ENCODE measurements around the gene PPIC.
A peak's percentile ranks its signal among the peaks of the same experiment; 100 is the strongest.

The PPIC gene

GRCh38 chr5:123044926-123045617, 8.5 kb upstream of the PPIC start:
- no peak for TF ChIP-seq CTCF (IDR thresholded peaks at IDR 0.05; ENCODE audit: low read depth, low read length)
- DNase-seq (ENCODE audit: low read depth in 2 of 2): no peak
- H3K4me3 ChIP-seq (replicated peaks in 1 of 2; ENCODE audit: low read depth in 2 of 2, low read length in 2 of 2): no peak overlapping the region

GRCh38 chr5:123039673-123040072, 3.1 kb upstream of the PPIC start:
- DNase-seq (ENCODE audit: low read depth in 2 of 2): no peak
- no peak for TF ChIP-seq CTCF (IDR thresholded peaks at IDR 0.05; ENCODE audit: low read depth, low read length)
- H3K4me3 ChIP-seq (replicated peaks in 1 of 2; ENCODE audit: low read depth in 2 of 2, low read length in 2 of 2): no peak overlapping the region

- no peak for DNase-seq (ENCODE audit: low read depth in 2 of 2)
- H3K4me3 ChIP-seq (replicated peaks in 1 of 2; ENCODE audit: low read depth in 2 of 2, low read length in 2 of 2): peak overlapping the region; percentile 86 to 93
- no peak for TF ChIP-seq CTCF (IDR thresholded peaks at IDR 0.05; ENCODE audit: low read depth, low read length)
These were observed 536 bp upstream of the PPIC start for GRCh38 chr5:123037104-123037418.

DNA sequence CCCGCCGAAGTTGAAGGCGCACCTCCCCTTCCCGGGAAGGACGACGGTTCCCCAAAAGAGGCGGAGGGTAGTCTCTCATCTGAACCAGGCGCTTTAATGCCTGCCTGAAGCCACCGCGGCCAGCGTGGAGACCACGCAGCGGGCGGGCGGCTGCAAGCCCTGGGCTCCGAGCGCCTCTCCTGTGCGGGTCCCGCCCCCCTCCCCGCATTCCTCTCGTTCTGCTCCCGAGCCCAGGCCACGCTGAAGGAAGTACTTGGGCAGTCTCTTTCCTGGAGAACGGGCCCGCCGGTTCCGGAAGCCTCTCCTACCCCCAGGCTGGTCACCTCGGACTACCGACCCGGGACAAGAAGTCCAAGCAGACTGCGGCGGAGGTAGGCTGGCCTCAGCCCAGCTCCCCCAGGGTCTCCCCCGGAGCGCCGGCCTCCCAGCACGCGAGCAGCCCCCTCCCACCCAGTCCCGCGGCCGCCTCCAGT, 571 bp downstream of the PPIC start:
- H3K4me3 ChIP-seq (replicated peaks in 1 of 2; ENCODE audit: low read depth in 2 of 2, low read length in 2 of 2): peak overlapping the region; percentile 86 to 93
- peak; percentile 47 to 61 for DNase-seq (ENCODE audit: low read depth in 2 of 2)
- TF ChIP-seq CTCF (IDR thresholded peaks at IDR 0.05; ENCODE audit: low read depth, low read length): no peak

GRCh38 chr5:123035360-123035917, 1.1 kb downstream of the PPIC start:
- DNase-seq (ENCODE audit: low read depth in 2 of 2): peak; percentile 25 to 49
- H3K4me3 ChIP-seq (replicated peaks in 1 of 2; ENCODE audit: low read depth in 2 of 2, low read length in 2 of 2): peak overlapping the region; percentile 86 to 93
- TF ChIP-seq CTCF (IDR thresholded peaks at IDR 0.05; ENCODE audit: low read depth, low read length): no peak

DNA sequence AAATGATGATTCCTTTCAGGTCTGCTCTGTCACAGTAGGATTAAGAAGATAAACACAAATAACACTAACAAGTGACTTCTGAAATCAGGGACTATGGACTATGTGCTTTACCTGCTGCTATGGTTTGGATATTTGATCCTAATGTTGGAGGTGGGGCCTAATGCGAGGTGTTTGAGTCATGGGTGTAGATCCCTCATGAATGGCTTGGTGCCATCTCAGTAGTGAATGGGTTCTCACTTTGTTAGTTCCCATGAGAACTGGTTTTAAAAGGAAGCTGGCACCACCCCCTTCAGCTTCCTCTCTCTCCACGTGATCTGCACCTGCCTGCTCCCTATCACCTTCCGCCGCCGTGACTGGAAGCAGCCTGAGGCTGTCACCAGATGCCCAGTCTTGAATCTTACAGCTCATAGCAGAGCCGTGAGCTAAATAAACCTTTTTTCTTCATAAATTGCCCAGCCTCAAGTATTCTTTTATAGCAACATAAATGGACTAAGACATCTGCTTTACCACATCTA, 3.3 kb downstream of the PPIC start:
- DNase-seq (ENCODE audit: low read depth in 2 of 2): no peak
- TF ChIP-seq CTCF (IDR thresholded peaks at IDR 0.05; ENCODE audit: low read depth, low read length): no peak
- no peak overlapping the region for H3K4me3 ChIP-seq (replicated peaks in 1 of 2; ENCODE audit: low read depth in 2 of 2, low read length in 2 of 2)
